Measurements from ENCODE around the gene TRNAU1AP.

Gene TRNAU1AP

DNA sequence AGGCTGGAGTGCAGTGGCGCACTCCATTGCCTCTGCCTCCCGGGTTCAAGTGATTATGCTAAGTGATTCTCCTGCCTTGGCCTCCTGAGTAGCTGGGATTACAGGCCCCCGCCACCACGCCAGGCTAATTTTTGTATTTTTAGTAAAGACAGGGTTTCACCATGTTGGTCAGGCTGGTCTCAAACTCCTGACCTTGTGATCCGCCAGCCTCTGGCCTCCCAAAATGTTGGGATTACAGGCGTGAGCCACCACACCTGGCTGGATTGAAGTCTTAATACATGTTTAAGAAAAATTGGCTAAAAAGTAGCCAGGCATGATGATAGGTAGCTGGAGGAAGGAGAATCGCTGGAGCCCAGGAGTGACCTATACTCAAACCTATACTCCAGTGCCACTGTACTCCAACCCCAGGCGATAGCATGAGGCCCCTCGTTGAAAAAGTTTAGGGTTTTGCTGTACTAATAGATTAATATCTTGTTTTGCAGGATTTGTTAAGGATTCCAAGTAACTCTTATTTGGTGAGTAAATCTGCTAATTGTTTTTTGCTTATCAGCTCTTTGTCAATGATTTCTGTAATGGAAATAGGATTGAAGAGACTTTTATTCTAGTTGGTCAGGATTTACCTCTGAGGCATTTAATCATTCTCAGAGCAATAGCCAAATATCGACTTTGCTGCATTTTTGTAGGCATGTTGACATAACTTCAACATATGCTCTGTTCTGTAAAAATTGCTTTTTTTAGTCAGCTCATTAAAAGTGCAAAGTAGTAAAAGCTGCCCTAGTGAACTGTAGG lies 45.0 kb upstream of the TRNAU1AP start:
- no peak for DNase-seq
- Histone ChIP-seq H2AK5ac (ENCODE audit: low read length) (no peak overlapping the region), H2BK120ac (ENCODE audit: low read depth, low read length) (no peak overlapping the region), H2BK15ac (replicated peaks; ENCODE audit: low read depth) (no peak overlapping the region), H3K27me3 (ENCODE audit: insufficient read depth, low read length, poor library complexity) (no peaks in the 10 kb centered on the region), H3K56ac (ENCODE audit: low read length) (peak overlapping the region; percentile 98), H2BK5ac (ENCODE audit: low read length) (peak overlapping the region; percentile 54), H3K79me1 (ENCODE audit: low read length) (peaks cover 5% of the 10 kb centered on the region), H3K36me3 (ENCODE audit: control insufficient read depth, insufficient read depth, low read length) (peaks cover 27% of the 10 kb centered on the region), H3K23ac (ENCODE audit: low read length) (peak overlapping the region; percentile 51), H3K4me2 (ENCODE audit: low read length) (peak overlapping the region; percentile 82), H3K79me2 (ENCODE audit: control insufficient read depth, insufficient read depth, low read length) (peaks cover 17% of the 10 kb centered on the region), H3K4me1 (ENCODE audit: control insufficient read depth, low read depth, low read length) (peaks cover 3% of the 10 kb centered on the region), H4K8ac (ENCODE audit: low read depth, low read length) (peak overlapping the region; percentile 77), H4K5ac (ENCODE audit: low read length) (no peak overlapping the region), H3K4ac (ENCODE audit: low read depth, low read length) (peak overlapping the region; percentile 59), H3K9ac (ENCODE audit: low read length) (peak overlapping the region; percentile 100), H3K27ac (ENCODE audit: low read depth, low read length) (peak overlapping the region; percentile 96), H3K18ac (ENCODE audit: low read length) (peak overlapping the region; percentile 99), H3K4me3 (ENCODE audit: low read length) (peak overlapping the region; percentile 96)
- WGBS (ENCODE audit: extremely low coverage, insufficient coverage, low lambda C conversion rate): no CpG with 5 or more reads among the region's 10 CpGs

DNA sequence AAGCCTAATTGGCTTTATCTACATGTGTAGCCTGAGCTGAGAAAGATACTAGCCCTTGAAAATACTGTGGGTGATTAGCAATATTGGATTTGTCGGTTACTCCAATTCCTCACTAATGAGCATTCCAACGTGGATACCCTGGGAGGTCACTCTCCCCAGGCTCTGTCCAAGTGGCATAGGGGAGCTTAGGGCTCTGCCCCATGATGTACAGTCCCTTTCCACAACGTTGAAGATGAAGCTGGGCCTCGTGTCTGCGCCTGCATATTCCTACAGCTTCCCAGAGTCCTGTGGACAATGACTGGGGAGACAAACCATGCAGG lies 44.5 kb upstream of the TRNAU1AP start:
- Histone ChIP-seq H3K79me2 (ENCODE audit: control insufficient read depth, insufficient read depth, low read length) (peaks cover 17% of the 10 kb centered on the region), H2BK120ac (ENCODE audit: low read depth, low read length) (no peak overlapping the region), H3K4me2 (ENCODE audit: low read length) (peak overlapping the region; percentile 4), H4K5ac (ENCODE audit: low read length) (no peak overlapping the region), H3K56ac (ENCODE audit: low read length) (peak overlapping the region; percentile 98), H2BK15ac (replicated peaks; ENCODE audit: low read depth) (no peak overlapping the region), H3K23ac (ENCODE audit: low read length) (no peak overlapping the region), H3K79me1 (ENCODE audit: low read length) (peaks cover 5% of the 10 kb centered on the region), H2AK5ac (ENCODE audit: low read length) (no peak overlapping the region), H3K27me3 (ENCODE audit: insufficient read depth, low read length, poor library complexity) (no peaks in the 10 kb centered on the region), H3K27ac (ENCODE audit: low read depth, low read length) (peak overlapping the region; percentile 88), H3K4me3 (ENCODE audit: low read length) (peak overlapping the region; percentile 96), H3K4me1 (ENCODE audit: control insufficient read depth, low read depth, low read length) (peaks cover 3% of the 10 kb centered on the region), H3K4ac (ENCODE audit: low read depth, low read length) (peak overlapping the region; percentile 41), H2BK5ac (ENCODE audit: low read length) (no peak overlapping the region), H4K8ac (ENCODE audit: low read depth, low read length) (no peak overlapping the region), H3K36me3 (ENCODE audit: control insufficient read depth, insufficient read depth, low read length) (peaks cover 27% of the 10 kb centered on the region), H3K9ac (ENCODE audit: low read length) (peak overlapping the region; percentile 100), H3K18ac (ENCODE audit: low read length) (peak overlapping the region; percentile 76)
- peak; percentile 47 for DNase-seq
- no CpG with 5 or more reads among the region's 5 CpGs for WGBS (ENCODE audit: extremely low coverage, insufficient coverage, low lambda C conversion rate)

DNA sequence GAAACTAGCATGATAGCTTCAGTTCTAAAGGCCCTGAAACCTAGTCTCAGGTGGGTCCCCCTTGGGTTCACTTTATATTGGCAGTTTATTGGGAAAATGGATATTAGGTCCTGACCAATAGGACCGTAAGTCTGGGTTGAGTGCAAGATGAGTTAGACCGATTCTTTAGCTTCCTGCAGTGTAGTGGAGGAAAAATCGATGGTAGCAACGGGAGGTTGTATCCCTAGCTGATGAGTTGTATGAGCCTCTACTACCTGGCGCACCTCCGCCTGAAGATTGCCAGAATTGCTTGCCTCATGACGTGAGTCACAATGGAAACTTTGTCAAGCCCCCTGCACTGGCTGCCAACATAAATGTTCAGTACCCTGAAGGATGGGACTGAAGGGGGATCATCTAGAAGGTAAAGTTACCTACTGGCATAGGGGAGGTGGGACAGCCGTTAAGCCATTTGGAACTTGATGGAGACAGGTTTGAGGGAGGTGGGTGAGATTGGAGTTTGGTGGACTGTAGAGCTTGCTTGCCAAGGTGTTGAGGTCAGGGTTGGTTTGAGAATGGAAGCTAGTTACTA lies 43.1 kb upstream of the TRNAU1AP start:
- DNase-seq: peak; percentile 69
- WGBS (ENCODE audit: extremely low coverage, insufficient coverage, low lambda C conversion rate): no CpG with 5 or more reads among the region's 8 CpGs

DNA sequence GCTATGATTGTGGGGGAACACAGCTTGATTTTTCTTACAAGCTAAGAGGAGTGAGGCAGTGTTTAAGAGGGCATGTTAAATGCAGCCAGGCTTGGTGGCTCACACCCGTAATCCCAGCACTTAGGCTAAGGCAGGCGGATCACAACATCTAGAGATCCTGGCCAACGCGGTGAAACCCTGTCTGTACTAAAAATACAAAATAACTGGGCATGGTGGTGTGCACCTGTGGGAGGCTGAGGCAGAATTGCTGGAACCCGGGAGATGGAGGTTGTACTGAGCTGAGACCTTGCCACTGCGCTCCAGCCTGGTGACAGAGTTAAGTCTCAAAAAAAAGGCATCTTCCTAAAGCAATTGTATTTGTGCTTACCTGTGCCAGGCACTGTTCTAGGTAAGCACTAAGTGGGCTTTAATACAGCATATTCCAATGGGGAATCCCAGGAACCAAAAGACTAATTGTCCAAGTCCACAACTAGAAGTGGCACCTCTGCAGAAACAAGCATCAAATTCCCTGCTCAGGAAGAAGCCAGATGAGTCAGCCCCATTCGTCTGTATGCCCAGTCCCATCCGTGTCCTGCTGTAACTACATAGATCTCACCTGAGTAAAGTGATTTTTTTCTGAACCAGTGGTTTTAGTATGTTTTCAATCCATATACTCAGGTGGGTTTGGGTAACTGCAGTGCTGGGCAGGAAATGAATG lies 42.5 kb upstream of the TRNAU1AP start:
- H2BK5ac ChIP-seq (ENCODE audit: low read length): peak overlapping the region; percentile 2
- peak overlapping the region; percentile 100 for H3K9ac ChIP-seq (ENCODE audit: low read length)
- H3K27me3 ChIP-seq (ENCODE audit: insufficient read depth, low read length, poor library complexity): no peaks in the 10 kb centered on the region
- H3K79me2 ChIP-seq (ENCODE audit: control insufficient read depth, insufficient read depth, low read length): peaks cover 17% of the 10 kb centered on the region
- H3K56ac ChIP-seq (ENCODE audit: low read length): peak overlapping the region; percentile 98
- H4K8ac ChIP-seq (ENCODE audit: low read depth, low read length): no peak overlapping the region
- peaks cover 27% of the 10 kb centered on the region for H3K36me3 ChIP-seq (ENCODE audit: control insufficient read depth, insufficient read depth, low read length)
- H3K4ac ChIP-seq (ENCODE audit: low read depth, low read length): no peak overlapping the region
- peak overlapping the region; percentile 34 for H3K4me3 ChIP-seq (ENCODE audit: low read length)
- H3K4me2 ChIP-seq (ENCODE audit: low read length): peak overlapping the region; percentile 32
- H2BK120ac ChIP-seq (ENCODE audit: low read depth, low read length): no peak overlapping the region
- no peak overlapping the region for H2AK5ac ChIP-seq (ENCODE audit: low read length)
- DNase-seq: no peak
- no peak overlapping the region for H4K5ac ChIP-seq (ENCODE audit: low read length)
- no peak overlapping the region for H3K18ac ChIP-seq (ENCODE audit: low read length)
- peak overlapping the region; percentile 88 for H3K27ac ChIP-seq (ENCODE audit: low read depth, low read length)
- H2BK15ac ChIP-seq (replicated peaks; ENCODE audit: low read depth): no peak overlapping the region
- no CpG with 5 or more reads among the region's 8 CpGs for WGBS (ENCODE audit: extremely low coverage, insufficient coverage, low lambda C conversion rate)
- peaks cover 5% of the 10 kb centered on the region for H3K79me1 ChIP-seq (ENCODE audit: low read length)
- H3K23ac ChIP-seq (ENCODE audit: low read length): no peak overlapping the region
- peaks cover 3% of the 10 kb centered on the region for H3K4me1 ChIP-seq (ENCODE audit: control insufficient read depth, low read depth, low read length)

More for the DNA sequence above, 43.1 kb upstream of the TRNAU1AP start:
- Histone ChIP-seq H3K4me2 (ENCODE audit: low read length) (peak overlapping the region; percentile 32), H3K4ac (ENCODE audit: low read depth, low read length) (no peak overlapping the region), H2BK15ac (replicated peaks; ENCODE audit: low read depth) (no peak overlapping the region), H4K8ac (ENCODE audit: low read depth, low read length) (no peak overlapping the region), H2BK5ac (ENCODE audit: low read length) (peak overlapping the region; percentile 20), H3K4me3 (ENCODE audit: low read length) (peak overlapping the region; percentile 34), H3K27ac (ENCODE audit: low read depth, low read length) (peak overlapping the region; percentile 88), H3K9ac (ENCODE audit: low read length) (peak overlapping the region; percentile 100), H3K79me1 (ENCODE audit: low read length) (peaks cover 5% of the 10 kb centered on the region), H4K5ac (ENCODE audit: low read length) (peak overlapping the region; percentile 50), H3K18ac (ENCODE audit: low read length) (no peak overlapping the region), H3K36me3 (ENCODE audit: control insufficient read depth, insufficient read depth, low read length) (peaks cover 27% of the 10 kb centered on the region), H3K23ac (ENCODE audit: low read length) (no peak overlapping the region), H2BK120ac (ENCODE audit: low read depth, low read length) (no peak overlapping the region), H3K27me3 (ENCODE audit: insufficient read depth, low read length, poor library complexity) (no peaks in the 10 kb centered on the region), H3K56ac (ENCODE audit: low read length) (peak overlapping the region; percentile 98), H3K4me1 (ENCODE audit: control insufficient read depth, low read depth, low read length) (peaks cover 3% of the 10 kb centered on the region), H3K79me2 (ENCODE audit: control insufficient read depth, insufficient read depth, low read length) (peaks cover 17% of the 10 kb centered on the region), H2AK5ac (ENCODE audit: low read length) (no peak overlapping the region)

DNA sequence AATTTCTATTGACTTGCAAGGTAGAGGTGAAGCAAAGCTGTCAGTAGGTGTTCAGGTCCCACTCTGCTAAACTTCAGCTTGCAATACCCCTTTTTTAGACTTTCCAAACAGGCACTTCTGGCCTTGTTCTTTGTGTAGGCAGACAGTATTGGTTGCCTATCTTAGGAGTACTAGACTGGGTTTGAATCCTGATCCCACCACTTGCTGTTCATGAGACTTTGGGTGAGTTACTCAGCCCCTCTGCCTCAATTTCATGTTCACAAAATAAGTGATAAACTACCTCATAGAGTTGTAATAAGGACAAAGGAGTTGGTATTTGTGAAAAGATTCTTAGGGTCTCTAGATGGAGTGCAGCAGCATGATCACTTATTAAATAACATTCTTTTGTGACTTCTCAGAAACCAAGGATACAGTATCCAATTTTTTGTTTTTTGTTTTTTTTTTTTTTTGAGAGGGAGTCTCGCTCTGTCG lies 41.9 kb upstream of the TRNAU1AP start:
- H3K9ac ChIP-seq (ENCODE audit: low read length): peak overlapping the region; percentile 100
- H2BK120ac ChIP-seq (ENCODE audit: low read depth, low read length): no peak overlapping the region
- H3K36me3 ChIP-seq (ENCODE audit: control insufficient read depth, insufficient read depth, low read length): peaks cover 27% of the 10 kb centered on the region
- H3K27me3 ChIP-seq (ENCODE audit: insufficient read depth, low read length, poor library complexity): no peaks in the 10 kb centered on the region
- no peak overlapping the region for H3K18ac ChIP-seq (ENCODE audit: low read length)
- H3K79me2 ChIP-seq (ENCODE audit: control insufficient read depth, insufficient read depth, low read length): peaks cover 17% of the 10 kb centered on the region
- no peak overlapping the region for H3K56ac ChIP-seq (ENCODE audit: low read length)
- no peak overlapping the region for H2AK5ac ChIP-seq (ENCODE audit: low read length)
- H3K4me2 ChIP-seq (ENCODE audit: low read length): no peak overlapping the region
- no peak overlapping the region for H2BK15ac ChIP-seq (replicated peaks; ENCODE audit: low read depth)
- peaks cover 3% of the 10 kb centered on the region for H3K4me1 ChIP-seq (ENCODE audit: control insufficient read depth, low read depth, low read length)
- no peak overlapping the region for H4K8ac ChIP-seq (ENCODE audit: low read depth, low read length)
- H3K23ac ChIP-seq (ENCODE audit: low read length): no peak overlapping the region
- H3K79me1 ChIP-seq (ENCODE audit: low read length): peaks cover 5% of the 10 kb centered on the region
- H4K5ac ChIP-seq (ENCODE audit: low read length): no peak overlapping the region
- DNase-seq: peak; percentile 88
- H3K4ac ChIP-seq (ENCODE audit: low read depth, low read length): no peak overlapping the region
- no CpG with 5 or more reads among the region's 2 CpGs for WGBS (ENCODE audit: extremely low coverage, insufficient coverage, low lambda C conversion rate)
- H3K27ac ChIP-seq (ENCODE audit: low read depth, low read length): no peak overlapping the region
- no peak overlapping the region for H2BK5ac ChIP-seq (ENCODE audit: low read length)
- no peak overlapping the region for H3K4me3 ChIP-seq (ENCODE audit: low read length)

Measured in mesendoderm (in vitro differentiated cells).